Renal cortex interstitium (tissue), 11 donors: Measurements from ENCODE around the gene KRTAP9-2. TPM values are rescaled to one million over a fixed set of nuclear protein-coding genes. Genes with fewer than 3 reads are reported as not detected.
"Not testable (repeated sequence)": the region's sequence is repeated elsewhere in the genome, so short reads cannot be mapped to it uniquely, and the experiment has no call there.

Experiments
- DNase-seq, 11 donors: peaks; one replicate each; pipeline ENCODE4 v3.0.0-alpha.2; 2013; ENCODE audit warnings: low read depth in 9 of 11, low spot score in 4 of 11; ENCODE audit errors: extremely low read depth in 1 of 11
- polyA plus RNA-seq, 3 donors: library from polyadenylated mRNA; unstranded; fragments of 120-200 nt; gene quantifications; one replicate each; pipeline ENCODE4 v1.2.1, GENCODE V29; 2013; ENCODE audit not compliant: insufficient read length in 3 of 3

The KRTAP9-2 gene
- polyA plus RNA-seq, 3 donors: not detected

GRCh38 chr17:41230094-41230493, 3.6 kb downstream of the KRTAP9-2 start:
- no peak for DNase-seq

- no peak for DNase-seq
Observed at GRCh38 chr17:41231731-41232130, 5.3 kb downstream of the KRTAP9-2 start.

GRCh38 chr17:41232399-41233105, 6.1 kb downstream of the KRTAP9-2 start, which contains the start of gene KRTAP9-3:
KRTAP9-3 (plus strand) TSS chr17:41232449; CDS start chr17:41232502, 53 bp downstream.
- not testable (repeated sequence) for DNase-seq

- DNase-seq: not testable (repeated sequence)
Observed at GRCh38 chr17:41237116-41237515, 10.7 kb downstream of the KRTAP9-2 start.

- not testable (repeated sequence) for DNase-seq
Observed at GRCh38 chr17:41237949-41238437, 11.5 kb downstream of the KRTAP9-2 start, which contains the start of gene KRTAP9-8. KRTAP9-8 (plus strand) TSS chr17:41237999; CDS start chr17:41238052, 53 bp downstream.

- not testable (repeated sequence) for DNase-seq
Observed at GRCh38 chr17:41246995-41247787, 20.7 kb downstream of the KRTAP9-2 start.

GRCh38 chr17:41249637-41250240, 23.3 kb downstream of the KRTAP9-2 start, which contains the start of gene KRTAP9-4:
KRTAP9-4 (plus strand) TSS chr17:41249687; CDS start chr17:41249721, 34 bp downstream.
- not testable (repeated sequence) for DNase-seq

- DNase-seq: no peak
Observed at GRCh38 chr17:41251261-41251660, 24.8 kb downstream of the KRTAP9-2 start.

GRCh38 chr17:41254861-41255260, 28.4 kb downstream of the KRTAP9-2 start:
- no peak for DNase-seq

- not testable (repeated sequence) for DNase-seq
Observed at GRCh38 chr17:41255381-41256290, 29.2 kb downstream of the KRTAP9-2 start, which contains the start of gene KRTAP9-9. KRTAP9-9 (plus strand) TSS chr17:41255384.

- no peak for DNase-seq
Observed at GRCh38 chr17:41256291-41256685, 29.8 kb downstream of the KRTAP9-2 start.

- DNase-seq: no peak
Observed at GRCh38 chr17:41258406-41258805, 32.0 kb downstream of the KRTAP9-2 start.

- no peak for DNase-seq
Observed at GRCh38 chr17:41263212-41263611, 36.8 kb downstream of the KRTAP9-2 start.

GRCh38 chr17:41264599-41264998, 38.2 kb downstream of the KRTAP9-2 start:
- no peak for DNase-seq

GRCh38 chr17:41265078-41265477, 38.6 kb downstream of the KRTAP9-2 start, which contains the start of gene KRTAP9-6:
KRTAP9-6 (plus strand) TSS chr17:41265378; CDS start chr17:41265378, 0 bp downstream.
- no peak for DNase-seq

- no peak for DNase-seq
Observed at GRCh38 chr17:41267711-41268110, 41.3 kb downstream of the KRTAP9-2 start.

- not testable (repeated sequence) for DNase-seq
Observed at GRCh38 chr17:41271323-41271722, 44.9 kb downstream of the KRTAP9-2 start.

- no peak for DNase-seq
Observed at GRCh38 chr17:41271858-41272257, 45.4 kb downstream of the KRTAP9-2 start.
